Neuronal stem cell (in vitro differentiated cells): ENCODE measurements around the gene TAS1R2.

ENCODE experiments used
- DNase-seq: peaks from one replicate; pipeline ENCODE4 v3.0.0-alpha.2; 2013; ENCODE audit warnings: low spot score
- H2AFZ ChIP-seq: one replicate; pipeline ENCODE4 v1.6.1; 2013; ENCODE audit warnings: mild to moderate bottlenecking, low read length, inconsistent platforms
- H2AK5ac ChIP-seq: 2 replicates; pipeline ENCODE4 v1.6.1; 2013; ENCODE audit warnings: low read depth, mild to moderate bottlenecking, inconsistent platforms, low read length, moderate library complexity, mixed read lengths
- H2BK120ac ChIP-seq: 2 replicates; pipeline ENCODE4 v1.6.1; 2013; ENCODE audit warnings: low read depth, mild to moderate bottlenecking, inconsistent platforms, low read length, moderate library complexity, mixed read lengths
- H2BK12ac ChIP-seq: one replicate; pipeline ENCODE4 v1.6.1; 2013; ENCODE audit warnings: low read length, inconsistent platforms
- H2BK15ac ChIP-seq: 2 replicates; pipeline ENCODE4 v1.6.1; 2013; ENCODE audit warnings: mild to moderate bottlenecking, low read length, inconsistent platforms, mixed read lengths
- H2BK5ac ChIP-seq: one replicate; pipeline ENCODE4 v1.6.1; 2013; ENCODE audit warnings: inconsistent platforms, mild to moderate bottlenecking, low read length, moderate library complexity
- H3K14ac ChIP-seq: one replicate; pipeline ENCODE4 v1.6.1; 2013; ENCODE audit warnings: low read length, inconsistent platforms
- H3K18ac ChIP-seq: 2 replicates; pipeline ENCODE4 v1.6.1; 2013; ENCODE audit warnings: low read length, inconsistent platforms
- H3K23ac ChIP-seq: 2 replicates; pipeline ENCODE4 v1.6.1; 2013; ENCODE audit warnings: low read depth, mild to moderate bottlenecking, mixed read lengths, low read length, inconsistent platforms; ENCODE audit not compliant: poor library complexity
- H3K27ac ChIP-seq: replicated peaks from 3 replicates; pipeline ENCODE4 v1.5.1; 2013; ENCODE audit warnings: low read length, inconsistent platforms
- H3K27me3 ChIP-seq, 3 experiments: 2 replicates each; pipeline ENCODE4 v1.6.1; 2013; ENCODE audit warnings: low read length in 3 of 3, mild to moderate bottlenecking in 2 of 3, inconsistent platforms in 1 of 3, low read depth in 1 of 3, mixed read lengths in 1 of 3, moderate library complexity in 1 of 3; ENCODE audit not compliant: control insufficient read depth in 3 of 3, insufficient read depth in 3 of 3
- H3K36me3 ChIP-seq, 2 donors: replicated peaks in 1 of 2; 2 replicates each; pipeline ENCODE4 v1.6.1; 2013; ENCODE audit warnings: low read length in 2 of 2; ENCODE audit not compliant: control insufficient read depth in 2 of 2, insufficient read depth in 2 of 2
- H3K4ac ChIP-seq: 2 replicates; pipeline ENCODE4 v1.6.1; 2013; ENCODE audit warnings: inconsistent platforms, mild to moderate bottlenecking, low read length, moderate library complexity
- H3K4me1 ChIP-seq, 2 donors: 1 replicate in 1 of 2; 2 replicates in 1 of 2; pipeline ENCODE4 v1.6.1; 2013; ENCODE audit warnings: low read length in 2 of 2, low read depth in 1 of 2; ENCODE audit not compliant: control insufficient read depth in 2 of 2, insufficient read depth in 1 of 2
- H3K4me2 ChIP-seq: one replicate; pipeline ENCODE4 v1.6.1; 2013; ENCODE audit warnings: mild to moderate bottlenecking, low read length, inconsistent platforms; ENCODE audit not compliant: insufficient read depth, poor library complexity, severe bottlenecking
- H3K4me3 ChIP-seq, 2 donors: 2 replicates each; pipeline ENCODE4 v1.5.1; 2013; ENCODE audit warnings: low read length in 2 of 2, mild to moderate bottlenecking in 2 of 2, inconsistent platforms in 1 of 2, moderate library complexity in 1 of 2
- H3K79me1 ChIP-seq: one replicate; pipeline ENCODE4 v1.6.1; 2013; ENCODE audit warnings: low read depth, mild to moderate bottlenecking, inconsistent platforms, low read length, moderate library complexity
- H3K9ac ChIP-seq: one replicate; pipeline ENCODE4 v1.6.1; 2013; ENCODE audit warnings: mild to moderate bottlenecking, low read depth, low read length, inconsistent platforms; ENCODE audit not compliant: poor library complexity
- H3K9me3 ChIP-seq, 2 donors: replicated peaks in 1 of 2; 2 replicates each; pipeline versions ENCODE3 to v1.6.1; 2013; ENCODE audit warnings: low read length in 2 of 2, mild to moderate bottlenecking in 2 of 2, inconsistent platforms in 1 of 2, low read depth in 1 of 2, mixed read lengths in 1 of 2, moderate library complexity in 1 of 2; ENCODE audit not compliant: control insufficient read depth in 2 of 2, insufficient read depth in 1 of 2
- H4K8ac ChIP-seq: one replicate; pipeline ENCODE4 v1.6.1; 2013; ENCODE audit warnings: low read depth, mild to moderate bottlenecking, inconsistent platforms, low read length, moderate library complexity
- H4K91ac ChIP-seq: one replicate; pipeline ENCODE4 v1.6.1; 2013; ENCODE audit warnings: low read length, low read depth, mild to moderate bottlenecking, inconsistent platforms; ENCODE audit not compliant: poor library complexity
- WGBS, 2 donors: extraction: QIAGEN DNeasy Blood & Tissue Kit; methylation state at CpG; one replicate each; pipeline ENCODE4 v1.1.7; 2013; ENCODE audit warnings: missing lambda C conversion rate in 2 of 2, mixed read lengths in 1 of 2; ENCODE audit not compliant: insufficient read length in 2 of 2, insufficient replicate concordance in 1 of 2; ENCODE audit errors: extremely low coverage in 2 of 2; 5-methylcytosine and 5-hydroxymethylcytosine counted together

The TAS1R2 gene

DNA sequence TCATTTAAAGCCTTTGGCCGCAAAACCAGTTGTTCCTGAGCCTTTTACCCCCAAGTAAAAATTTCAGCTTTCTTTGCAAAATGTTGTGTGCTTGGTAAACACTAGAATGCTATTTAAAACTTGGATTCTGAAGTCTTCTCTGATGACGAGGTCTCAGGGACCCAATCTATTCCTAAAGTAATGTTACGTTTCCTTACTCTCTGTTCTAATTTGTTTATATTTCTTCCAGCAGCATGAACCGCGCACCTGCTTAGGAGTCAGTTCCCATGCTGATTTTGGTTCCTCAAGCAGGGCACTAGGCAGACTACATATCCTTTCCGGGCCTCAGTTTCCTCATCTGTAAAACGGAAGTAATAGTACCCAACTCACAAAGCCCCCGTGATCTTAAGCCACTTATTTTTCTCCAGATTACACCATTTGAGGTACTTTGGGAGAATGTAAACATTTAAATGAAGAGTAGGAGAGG lies 43.9 kb upstream of the TAS1R2 start:
- H2BK15ac ChIP-seq: no peak overlapping the region
- H2AFZ ChIP-seq: peak overlapping the region; percentile 95
- H3K36me3 ChIP-seq: peaks cover 0 to 7% of the 10 kb centered on the region in 2 donors
- peaks cover 3 to 7% of the 10 kb centered on the region in 2 donors for H3K4me1 ChIP-seq
- no peak overlapping the region for H2BK12ac ChIP-seq
- H2BK5ac ChIP-seq: no peak overlapping the region
- no CpG with 5 or more reads among the region's 8 CpGs for WGBS, 2 donors
- H3K23ac ChIP-seq: no peak overlapping the region
- DNase-seq: no peak
- no peaks in the 10 kb centered on the region for H3K79me1 ChIP-seq
- no peak overlapping the region for H3K9ac ChIP-seq
- H2AK5ac ChIP-seq: no peak overlapping the region
- H3K27me3 ChIP-seq: no peaks in the 10 kb centered on the region
- no peak overlapping the region for H3K27ac ChIP-seq
- no peak overlapping the region for H2BK120ac ChIP-seq
- H3K18ac ChIP-seq: no peak overlapping the region
- no peaks in the 10 kb centered on the region for H3K9me3 ChIP-seq
- H3K4me3 ChIP-seq: peak overlapping the region; percentile 57 to 78
- H3K14ac ChIP-seq: no peak overlapping the region
- no peak overlapping the region for H4K91ac ChIP-seq
- no peak overlapping the region for H3K4ac ChIP-seq
- no peak overlapping the region for H4K8ac ChIP-seq
- peak overlapping the region; percentile 77 for H3K4me2 ChIP-seq

DNA sequence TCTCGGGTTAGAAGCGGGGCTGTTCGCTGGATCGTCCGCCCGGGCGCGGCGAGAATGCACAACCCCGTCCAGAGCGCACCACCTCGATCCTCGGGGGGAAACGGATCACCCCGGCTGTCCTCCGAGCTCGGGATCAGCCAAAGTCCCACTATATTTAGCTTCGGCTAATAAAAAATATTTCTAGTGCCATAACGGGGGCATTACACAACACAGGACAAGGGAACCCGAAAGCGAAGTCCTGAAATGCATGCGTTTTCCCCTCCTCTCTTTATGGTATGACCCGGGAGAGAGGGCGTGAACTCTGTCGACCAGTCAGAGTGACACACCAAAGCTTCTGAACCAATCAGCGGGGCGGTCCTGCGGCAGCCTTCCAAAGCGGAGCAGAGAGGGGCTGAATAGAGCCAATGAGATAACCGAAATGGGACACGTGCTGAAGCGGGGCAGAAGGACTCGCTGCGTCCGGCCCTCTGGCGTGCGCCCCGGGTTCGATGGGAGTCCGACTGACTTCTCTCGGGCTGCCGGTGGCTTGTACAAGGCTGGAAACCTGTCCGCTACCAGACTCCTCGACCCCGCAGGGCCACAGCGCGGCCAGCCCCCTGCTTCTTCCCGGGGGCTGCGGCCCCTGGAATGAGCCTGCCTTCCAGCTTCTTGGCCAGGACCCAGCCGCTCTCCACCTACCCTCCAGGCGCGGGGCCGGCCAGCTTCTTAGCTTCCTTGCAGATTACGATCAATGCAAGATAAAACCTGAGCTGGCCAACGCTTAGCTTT lies 43.2 kb upstream of the TAS1R2 start, which contains the start of gene ALDH4A1:
TSS of gene ALDH4A1 (minus strand) at position 33 of the 768 bp plus-strand sequence. CDS start at position 1, 32 bp downstream.
- no peaks in the 10 kb centered on the region for H3K79me1 ChIP-seq
- peaks cover under 1 to 3% of the 10 kb centered on the region in 2 donors for H3K36me3 ChIP-seq
- no peak within 1 kb of the TSS for H2BK5ac ChIP-seq
- H3K4me1 ChIP-seq: peaks cover 3 to 7% of the 10 kb centered on the region in 2 donors
- no peak within 1 kb of the TSS for H4K8ac ChIP-seq
- no peak within 1 kb of the TSS for H4K91ac ChIP-seq
- H3K18ac ChIP-seq: peak within 1 kb of the TSS; percentile 82
- H3K23ac ChIP-seq: peak within 1 kb of the TSS; percentile 78
- peak within 1 kb of the TSS; percentile 57 to 96 for H3K4me3 ChIP-seq
- no peak within 1 kb of the TSS for H2BK120ac ChIP-seq
- H3K4ac ChIP-seq: no peak within 1 kb of the TSS
- H3K27me3 ChIP-seq: no peaks in the 10 kb centered on the region
- H2BK15ac ChIP-seq: no peak within 1 kb of the TSS
- peak within 1 kb of the TSS; percentile 74 for H3K14ac ChIP-seq
- no peak within 1 kb of the TSS for H2AK5ac ChIP-seq
- peak; percentile 98 for DNase-seq
- H3K4me2 ChIP-seq: peak within 1 kb of the TSS; percentile 81
- H3K9me3 ChIP-seq: no peaks in the 10 kb centered on the region
- peak within 1 kb of the TSS; percentile 95 for H2AFZ ChIP-seq
- WGBS, 2 donors: no CpG with 5 or more reads among the region's 55 CpGs
- H3K27ac ChIP-seq: no peak within 1 kb of the TSS
- no peak within 1 kb of the TSS for H2BK12ac ChIP-seq
- peak within 1 kb of the TSS; percentile 89 for H3K9ac ChIP-seq

DNA sequence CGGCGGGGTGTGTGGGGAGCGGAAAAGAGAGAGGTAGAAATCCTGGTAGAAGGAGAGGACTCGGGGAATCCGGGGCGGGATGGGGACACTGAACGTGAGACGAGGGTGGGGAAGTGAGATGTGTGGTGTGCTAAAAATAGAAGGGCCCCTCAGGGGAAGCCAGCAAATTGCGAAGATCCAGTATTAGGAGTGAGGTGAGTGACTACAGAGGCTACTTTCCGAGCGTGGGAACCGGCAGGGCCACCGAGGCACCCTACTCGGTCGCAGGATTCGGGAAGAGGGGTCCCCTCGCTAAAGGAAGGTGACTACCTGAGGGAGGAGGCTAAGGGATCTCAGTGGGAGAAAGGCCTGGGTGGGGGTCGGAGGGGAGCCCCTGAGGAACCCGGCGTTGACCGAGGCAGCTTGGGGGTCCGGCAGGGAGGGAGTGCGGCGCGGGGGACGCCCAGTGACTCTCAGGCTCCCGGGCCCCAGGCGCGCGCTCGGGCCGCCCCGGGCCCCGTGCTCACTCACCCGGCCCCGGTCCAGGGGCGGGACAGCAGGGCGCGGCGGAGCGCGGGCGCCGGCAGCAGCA lies 42.6 kb upstream of the TAS1R2 start:
- Histone ChIP-seq H3K23ac (peak overlapping the region; percentile 78), H3K18ac (peak overlapping the region; percentile 82), H3K27ac (no peak overlapping the region), H3K27me3 (no peaks in the 10 kb centered on the region), H2BK5ac (no peak overlapping the region), H3K4me2 (peak overlapping the region; percentile 81), H3K36me3 (peaks cover 3 to 5% of the 10 kb centered on the region in 2 donors), H3K4ac (no peak overlapping the region), H2BK120ac (no peak overlapping the region), H3K4me1 (peaks cover 0 to 5% of the 10 kb centered on the region in 2 donors), H2BK12ac (no peak overlapping the region), H4K8ac (no peak overlapping the region), H3K79me1 (no peaks in the 10 kb centered on the region), H3K14ac (peak overlapping the region; percentile 74), H3K4me3 (peak overlapping the region; percentile 57 to 96), H2AK5ac (no peak overlapping the region), H3K9me3 (no peaks in the 10 kb centered on the region), H3K9ac (peak overlapping the region; percentile 89), H4K91ac (no peak overlapping the region), H2AFZ (peak overlapping the region; percentile 95), H2BK15ac (no peak overlapping the region)
- no CpG with 5 or more reads among the region's 44 CpGs for WGBS, 2 donors
- DNase-seq: peak; percentile 15
